Brain pericyte (primary cell): ENCODE measurements around the gene THBS3.
"Not testable (repeated sequence)": the region's sequence is repeated elsewhere in the genome, so short reads cannot be mapped to it uniquely, and the experiment has no call there.

Experiments used
- DNase-seq: peaks from one replicate; pipeline ENCODE4 v3.0.0-alpha.2; 2012; ENCODE audit warnings: low read depth, low spot score

THBS3 gene

DNA sequence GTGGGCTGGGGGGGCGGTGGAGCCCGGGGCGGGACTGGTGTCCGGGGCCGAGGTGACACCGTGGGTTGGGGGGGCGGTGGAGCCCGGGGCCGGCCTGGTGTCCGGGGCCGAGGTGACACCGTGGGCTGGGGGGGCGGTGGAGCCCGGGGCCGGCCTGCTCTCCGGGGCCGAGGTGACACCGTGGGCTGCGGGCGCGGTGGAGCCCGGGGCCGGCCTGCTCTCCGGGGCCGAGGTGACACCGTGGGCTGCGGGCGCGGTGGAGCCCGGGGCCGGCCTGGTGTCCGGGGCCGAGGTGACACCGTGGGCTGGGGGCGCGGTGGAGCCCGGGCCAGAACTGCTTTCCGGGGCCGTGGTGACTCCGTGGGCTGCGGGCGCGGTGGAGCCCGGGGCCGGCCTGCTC, 17.8 kb downstream of the THBS3 start:
- DNase-seq: not testable (repeated sequence)

DNA sequence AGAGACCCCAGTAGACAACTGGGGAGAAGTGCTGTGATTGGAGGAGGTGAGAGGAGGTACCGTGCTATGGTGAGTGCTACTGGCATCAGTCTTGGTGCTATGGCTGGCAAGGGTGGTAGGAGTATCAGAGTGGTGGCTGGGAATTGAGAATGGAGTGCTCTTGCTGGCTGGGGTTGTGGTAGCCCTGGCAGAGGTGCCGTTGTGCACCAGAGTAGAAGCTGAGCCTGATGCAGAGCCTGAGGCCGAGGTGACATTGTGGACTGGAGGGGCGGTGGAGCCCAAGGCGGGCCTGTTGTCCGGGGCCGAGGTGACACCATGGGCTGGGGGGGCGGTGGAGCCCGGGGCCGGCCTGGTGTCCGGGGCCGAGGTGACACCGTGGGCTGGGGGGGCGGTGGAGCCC, 19.4 kb downstream of the THBS3 start:
- no peak for DNase-seq

DNA sequence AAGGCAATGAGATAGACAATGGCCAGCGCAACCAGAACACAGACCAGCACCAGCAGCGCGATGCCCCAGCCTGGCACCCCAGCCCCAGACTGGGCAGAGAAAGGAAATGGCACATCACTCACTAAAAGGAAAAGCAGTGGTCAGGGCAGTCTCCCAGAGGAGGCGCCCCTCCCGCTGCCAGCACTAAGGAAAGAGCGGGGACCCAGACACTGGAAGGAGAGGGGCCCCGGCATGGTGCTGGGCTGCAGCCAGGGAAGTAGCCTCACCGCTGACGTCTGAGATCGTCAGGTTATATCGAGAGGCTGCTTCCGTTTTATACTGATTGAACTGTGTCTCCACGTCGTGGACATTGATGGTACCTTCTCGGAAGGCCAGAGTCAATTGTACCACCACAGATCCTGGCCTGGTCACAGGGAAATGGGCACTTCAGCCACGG, 20.2 kb downstream of the THBS3 start:
- no peak for DNase-seq

DNA sequence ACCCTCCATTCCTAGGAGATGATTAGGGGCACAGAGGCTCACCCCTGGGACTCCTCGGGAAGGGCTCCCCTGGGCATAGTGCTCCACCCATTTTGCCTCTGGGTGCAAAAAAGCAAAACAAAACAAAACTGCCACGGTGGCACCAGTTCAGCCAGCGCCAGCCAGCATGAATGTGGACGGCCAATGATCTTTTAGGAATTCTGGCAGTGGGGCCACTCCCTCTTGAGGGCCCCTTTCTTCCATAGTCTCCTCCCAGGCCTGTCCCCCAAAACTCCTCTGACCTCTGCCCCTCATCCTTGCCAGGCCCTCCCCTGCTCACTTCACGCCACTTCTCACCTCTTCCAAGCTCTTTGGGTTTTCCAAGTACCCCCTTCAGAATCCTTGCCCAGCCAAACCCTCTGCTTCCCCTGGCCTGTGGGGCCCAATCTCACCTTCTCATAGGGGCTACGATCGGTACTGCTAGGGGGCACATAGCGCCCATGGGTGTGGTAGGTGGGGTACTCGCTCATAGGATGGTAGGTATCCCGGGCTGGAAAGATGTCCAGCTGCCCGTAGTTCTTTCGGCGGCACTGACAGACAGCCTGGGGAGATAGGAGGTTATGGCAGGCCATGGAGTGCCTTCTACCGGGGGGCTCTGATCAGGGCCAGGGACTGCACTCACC, 20.8 kb downstream of the THBS3 start:
- no peak for DNase-seq

DNA sequence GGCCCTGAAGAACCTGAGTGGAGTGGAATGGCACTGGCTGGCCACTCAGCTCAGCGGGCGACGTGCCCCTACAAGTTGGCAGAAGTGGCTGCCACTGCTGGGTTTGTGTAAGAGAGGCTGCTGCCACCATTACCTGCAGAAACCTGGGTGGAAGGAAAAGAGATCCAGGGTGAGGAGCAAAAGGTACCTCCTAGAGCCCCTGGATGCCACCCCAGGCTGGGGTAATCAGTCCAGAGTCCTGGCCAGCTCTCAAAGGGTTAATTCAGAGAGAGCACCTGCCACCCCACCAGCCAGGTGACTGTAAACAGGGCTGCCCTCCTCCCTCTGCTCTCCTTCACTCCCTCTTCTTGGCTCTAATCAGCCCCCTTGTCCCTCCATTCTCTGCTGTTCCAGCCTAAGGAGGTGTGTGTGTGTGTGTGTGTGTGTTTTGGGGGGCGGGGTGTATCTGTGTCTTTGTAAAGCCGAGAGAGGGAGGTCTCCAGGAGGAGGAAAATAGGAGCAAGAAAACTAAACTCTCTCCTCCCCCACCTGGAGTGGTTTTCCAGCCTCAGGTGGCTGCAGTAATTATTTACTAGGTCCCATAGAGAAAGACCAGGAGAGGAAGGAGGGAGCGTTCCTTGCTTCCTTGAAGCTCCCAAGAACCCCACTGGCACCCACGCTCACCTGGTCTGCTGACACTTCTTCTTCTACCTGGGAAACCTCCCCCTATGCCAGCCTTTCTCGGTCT, 21.5 kb downstream of the THBS3 start:
- DNase-seq: no peak

DNA sequence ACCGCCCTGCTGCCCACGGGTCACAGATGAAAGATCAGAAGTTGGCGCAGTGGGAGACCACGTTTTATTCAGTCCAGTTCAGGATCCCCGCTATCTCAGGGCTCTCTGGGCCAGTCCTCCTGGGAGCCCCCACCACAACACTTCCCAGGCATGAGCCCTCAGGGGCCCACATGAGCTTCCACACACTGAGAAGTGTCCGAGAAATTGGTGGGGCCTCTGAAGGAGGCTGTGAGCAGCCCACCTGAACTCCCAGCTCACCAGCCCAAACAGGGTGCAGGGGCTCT, 22.0 kb downstream of the THBS3 start:
- no peak for DNase-seq

DNA sequence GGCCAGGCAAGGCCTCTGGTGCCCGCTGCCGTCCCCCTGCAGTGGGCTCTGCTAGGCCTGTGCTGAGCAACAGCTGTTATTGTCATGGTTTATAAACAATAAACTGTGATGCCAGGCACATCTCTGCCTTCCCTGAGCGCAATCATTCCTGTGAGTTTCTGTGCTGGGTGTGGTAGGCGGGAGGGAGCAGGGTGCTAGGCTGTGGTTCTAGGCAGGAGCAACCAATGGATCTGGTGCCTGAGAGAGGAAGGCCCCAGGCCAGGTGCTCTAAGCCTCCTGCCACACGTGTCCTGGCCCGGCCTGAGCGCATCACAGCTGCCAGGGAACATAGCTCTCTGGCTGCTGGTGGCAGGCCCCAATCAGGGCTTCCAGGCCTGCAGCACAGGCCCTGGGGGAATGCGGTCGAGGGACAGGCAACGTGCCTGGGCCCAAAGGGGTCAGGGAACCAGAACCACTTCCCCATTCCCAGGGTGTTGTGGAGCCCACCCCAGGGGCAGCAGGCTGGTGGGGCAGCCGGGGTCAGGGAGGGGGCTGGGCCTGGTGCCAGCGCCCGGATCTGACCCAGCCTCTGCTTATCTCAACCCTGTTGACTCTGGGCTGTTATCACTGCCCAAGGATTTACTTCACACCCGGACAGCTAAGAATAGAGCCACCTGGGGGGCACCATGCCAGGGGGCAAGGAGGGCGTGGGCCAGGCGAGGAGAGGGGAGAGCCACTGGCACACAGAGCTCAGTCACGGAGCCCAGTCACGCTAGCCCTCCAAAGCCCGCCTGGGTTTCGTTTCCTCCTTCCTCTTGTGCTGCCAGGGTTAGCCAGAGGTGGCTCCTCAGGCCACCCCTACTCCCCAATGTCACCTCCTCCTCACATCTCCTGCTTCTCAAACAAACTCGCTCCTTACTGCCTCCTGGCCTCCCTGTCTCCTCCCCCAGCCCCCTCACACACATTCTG, 22.6 kb downstream of the THBS3 start:
- DNase-seq: no peak

DNA sequence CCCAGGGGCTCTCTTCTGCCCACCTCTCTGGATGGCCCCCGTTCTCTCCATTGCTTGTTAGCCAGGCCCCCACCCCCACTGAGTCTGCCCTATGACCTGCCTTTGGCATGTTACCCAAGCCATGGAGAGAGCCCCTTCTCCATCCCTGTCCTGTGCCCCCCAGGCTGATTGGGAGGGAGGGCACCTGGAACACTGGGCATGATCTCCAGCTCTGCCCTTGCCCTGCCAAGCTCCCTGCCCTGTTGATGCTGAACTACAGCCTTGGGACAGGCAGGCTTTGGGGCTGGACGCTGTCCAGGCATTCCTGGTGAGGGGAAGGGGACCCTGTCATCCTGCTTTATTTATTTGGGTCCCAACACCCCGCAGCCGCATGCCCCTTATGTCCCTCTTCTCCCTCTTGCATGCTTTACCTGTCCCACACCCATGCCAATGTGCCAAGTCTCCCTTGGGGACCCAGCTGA, 23.3 kb downstream of the THBS3 start:
- DNase-seq: no peak

DNA sequence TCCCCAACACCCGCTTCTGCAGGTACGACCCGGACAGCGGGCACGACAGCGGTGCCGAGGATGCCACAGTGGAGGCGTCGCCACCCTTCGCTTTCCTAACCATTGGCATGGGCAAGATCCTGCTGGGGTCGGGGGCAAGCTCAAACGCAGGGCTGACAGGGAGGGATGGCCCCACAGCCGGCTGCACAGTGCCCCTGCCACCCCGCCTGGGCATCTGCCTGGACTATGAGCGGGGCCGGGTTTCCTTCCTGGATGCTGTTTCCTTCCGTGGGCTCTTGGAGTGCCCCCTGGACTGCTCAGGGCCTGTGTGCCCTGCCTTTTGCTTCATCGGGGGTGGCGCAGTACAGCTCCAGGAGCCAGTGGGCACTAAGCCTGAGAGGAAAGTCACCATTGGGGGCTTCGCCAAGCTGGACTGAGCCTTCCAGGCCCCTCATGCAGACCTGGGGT, 23.9 kb downstream of the THBS3 start:
- DNase-seq: no peak

DNA sequence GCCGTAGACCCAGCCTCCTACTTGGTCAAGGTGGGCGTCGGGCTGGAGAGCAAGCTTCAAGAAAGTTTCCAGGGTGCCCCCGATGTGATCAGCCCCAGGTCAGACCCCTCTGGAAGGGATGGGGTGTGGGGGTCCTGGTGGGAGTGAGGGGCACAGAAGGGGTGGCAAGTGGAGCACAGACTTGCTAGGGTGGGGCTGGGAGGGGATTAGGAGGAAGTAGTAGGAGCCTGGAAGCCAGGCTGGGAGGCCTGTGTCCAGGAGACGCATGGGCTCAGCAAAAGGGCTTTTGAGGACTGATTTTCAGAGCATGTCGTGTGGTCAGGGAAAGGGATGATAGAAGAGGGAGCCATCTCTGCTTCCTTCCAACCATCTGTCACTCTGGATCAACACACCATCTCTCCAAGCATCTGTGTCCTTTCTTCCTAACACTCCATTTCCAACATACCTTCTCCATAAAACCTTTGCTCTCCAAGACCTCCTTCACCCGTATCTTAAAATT, 25.6 kb downstream of the THBS3 start:
- DNase-seq: no peak

GRCh38 chr1:155181371-155182051, 26.2 kb downstream of the THBS3 start:
- DNase-seq: no peak

- DNase-seq: no peak
Observed at GRCh38 chr1:155179112-155180031, 28.3 kb downstream of the THBS3 start.

DNA sequence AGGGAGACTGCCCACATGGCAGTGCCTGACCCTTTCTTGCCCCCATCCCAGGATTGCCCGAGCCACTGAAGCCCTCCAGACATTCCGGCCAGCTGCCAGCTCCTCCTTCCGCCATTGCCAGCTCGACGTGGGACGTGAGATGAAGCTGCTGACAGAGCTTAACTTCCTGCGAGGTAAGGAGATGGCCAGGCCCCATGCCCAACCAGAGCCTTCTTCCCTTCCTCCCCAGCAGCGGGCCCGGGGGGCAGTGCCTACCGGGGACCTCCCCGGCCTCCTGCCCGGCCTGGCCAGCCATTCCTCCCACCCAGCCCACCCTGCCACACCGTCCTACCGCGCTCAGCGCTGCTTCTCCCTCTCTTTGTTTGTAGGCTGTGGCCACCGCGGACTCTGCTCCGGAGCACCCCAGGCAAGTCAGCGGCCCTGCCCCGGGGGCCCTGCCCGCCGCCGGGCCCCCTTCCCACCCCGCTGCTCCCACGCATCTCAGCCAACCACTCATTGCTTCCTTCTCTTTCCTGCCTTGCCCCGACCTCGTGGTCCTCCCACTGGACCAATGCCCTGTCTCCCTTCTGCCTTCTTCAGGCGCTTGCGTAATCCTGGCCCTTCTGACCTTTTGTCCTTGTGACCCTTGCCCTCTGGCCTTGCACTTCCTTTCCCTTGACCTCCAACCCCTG, 29.1 kb downstream of the THBS3 start:
- DNase-seq: no peak

DNA sequence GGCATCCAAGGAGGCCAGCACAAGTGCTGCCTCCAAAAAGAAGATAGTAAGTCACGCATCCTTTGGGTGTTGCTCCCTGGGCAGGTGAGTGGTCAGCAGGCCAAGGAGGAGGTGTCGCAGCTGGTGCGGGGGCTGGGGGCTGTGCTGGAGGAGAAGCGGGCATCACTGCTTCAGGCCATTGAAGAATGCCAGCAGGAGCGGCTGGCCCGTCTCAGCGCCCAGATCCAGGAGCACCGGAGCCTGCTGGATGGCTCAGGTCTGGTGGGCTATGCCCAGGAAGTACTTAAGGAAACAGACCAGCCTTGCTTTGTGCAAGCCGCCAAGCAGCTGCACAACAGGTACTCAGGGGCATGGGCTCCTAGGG, 29.8 kb downstream of the THBS3 start:
- no peak for DNase-seq

- DNase-seq: no peak
Observed at GRCh38 chr1:155177192-155177917, 30.3 kb downstream of the THBS3 start.

- DNase-seq: no peak
Observed at GRCh38 chr1:155176544-155177071, 31.1 kb downstream of the THBS3 start.

DNA sequence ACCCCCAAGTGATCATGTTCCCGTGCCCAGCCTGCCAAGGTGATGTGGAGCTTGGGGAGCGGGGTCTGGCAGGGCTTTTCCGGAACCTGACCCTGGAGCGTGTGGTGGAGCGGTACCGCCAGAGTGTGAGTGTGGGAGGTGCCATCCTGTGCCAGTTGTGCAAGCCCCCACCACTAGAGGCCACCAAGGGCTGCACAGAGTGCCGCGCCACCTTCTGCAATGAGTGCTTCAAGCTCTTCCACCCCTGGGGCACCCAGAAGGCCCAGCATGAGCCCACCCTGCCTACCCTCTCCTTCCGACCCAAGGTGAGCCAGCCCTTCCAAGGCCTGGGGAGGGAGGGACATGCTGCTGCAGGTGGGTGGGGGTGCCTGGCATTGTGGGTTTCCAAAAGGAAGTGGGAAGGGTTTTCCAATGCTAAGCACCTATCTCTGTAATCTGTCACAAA, 31.7 kb downstream of the THBS3 start:
- no peak for DNase-seq

- DNase-seq: no peak
Observed at GRCh38 chr1:155175281-155175926, 32.3 kb downstream of the THBS3 start.
